ENCODE results near the gene CNIH2.

- TF ChIP-seq, protein P1, sequence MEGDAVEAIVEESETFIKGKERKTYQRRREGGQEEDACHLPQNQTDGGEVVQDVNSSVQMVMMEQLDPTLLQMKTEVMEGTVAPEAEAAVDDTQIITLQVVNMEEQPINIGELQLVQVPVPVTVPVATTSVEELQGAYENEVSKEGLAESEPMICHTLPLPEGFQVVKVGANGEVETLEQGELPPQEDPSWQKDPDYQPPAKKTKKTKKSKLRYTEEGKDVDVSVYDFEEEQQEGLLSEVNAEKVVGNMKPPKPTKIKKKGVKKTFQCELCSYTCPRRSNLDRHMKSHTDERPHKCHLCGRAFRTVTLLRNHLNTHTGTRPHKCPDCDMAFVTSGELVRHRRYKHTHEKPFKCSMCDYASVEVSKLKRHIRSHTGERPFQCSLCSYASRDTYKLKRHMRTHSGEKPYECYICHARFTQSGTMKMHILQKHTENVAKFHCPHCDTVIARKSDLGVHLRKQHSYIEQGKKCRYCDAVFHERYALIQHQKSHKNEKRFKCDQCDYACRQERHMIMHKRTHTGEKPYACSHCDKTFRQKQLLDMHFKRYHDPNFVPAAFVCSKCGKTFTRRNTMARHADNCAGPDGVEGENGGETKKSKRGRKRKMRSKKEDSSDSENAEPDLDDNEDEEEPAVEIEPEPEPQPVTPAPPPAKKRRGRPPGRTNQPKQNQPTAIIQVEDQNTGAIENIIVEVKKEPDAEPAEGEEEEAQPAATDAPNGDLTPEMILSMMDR (IDR thresholded peaks at IDR 0.05): no peak
- no peak for TF ChIP-seq EZH2 (IDR thresholded peaks at IDR 0.05; ENCODE audit: borderline replicate concordance, insufficient read depth, low read depth, low read length, poor library complexity, severe bottlenecking)
These were observed 53.8 kb downstream of the CNIH2 start for GRCh38 chr11:66331542-66332370.
